ENCODE data around the gene ISG15.

GRCh38 chr1:1060281-1061000 is 47.1 kb downstream of the ISG15 start:
- TF ChIP-seq POLR2A (IDR thresholded peaks at IDR 0.05) (no peak), CTCF (IDR thresholded peaks at IDR 0.05 in 8 of 11, conservative IDR thresholded peaks at IDR 0.05 in 3 of 11) (no peak)
